ENCODE data around the gene GTF2H1. TPM values are rescaled to one million over a fixed set of nuclear protein-coding genes. Genes with fewer than 3 reads are reported as not detected.

GTF2H1 gene
- total RNA-seq, 1 donor from 2014 or later = 40.8 TPM

DNA sequence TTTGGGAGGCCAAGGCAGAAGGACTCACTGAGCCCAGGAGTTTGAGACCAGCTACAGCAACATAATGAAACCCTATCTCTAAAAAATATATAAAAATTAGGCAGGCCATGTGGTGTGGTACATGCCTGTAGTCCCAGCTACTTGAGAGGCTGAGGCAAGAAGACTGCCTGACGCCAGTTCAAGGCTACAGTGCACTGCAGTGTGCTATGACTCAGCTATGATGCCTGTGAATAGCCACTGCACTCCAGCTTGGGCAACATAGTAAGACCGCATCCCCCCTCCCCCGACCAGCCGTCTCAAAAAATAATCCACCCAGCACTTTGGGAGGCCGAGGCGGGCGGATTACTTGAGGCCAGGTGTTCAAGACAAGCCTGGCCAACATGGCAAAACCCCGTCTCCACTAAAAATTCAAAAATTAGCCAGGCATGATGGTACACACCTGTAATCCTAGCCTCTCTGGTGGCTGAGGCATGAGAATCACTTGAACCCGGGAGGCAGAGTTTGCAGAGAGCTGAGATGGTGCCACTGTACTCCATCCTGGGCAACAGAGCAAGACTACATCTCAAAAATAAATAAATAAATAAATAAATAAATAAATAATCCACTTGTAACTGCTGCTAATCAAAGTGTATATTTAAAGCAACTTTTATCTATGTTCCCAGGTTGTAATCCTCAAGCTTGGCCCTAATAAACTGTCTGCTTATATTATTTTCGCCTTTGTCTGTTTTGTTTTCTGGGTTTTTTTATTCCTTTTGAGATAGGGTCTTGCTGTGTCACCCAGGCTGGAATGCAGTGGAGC is 8.2 kb upstream of the GTF2H1 start:
- TF ChIP-seq, protein P1, sequence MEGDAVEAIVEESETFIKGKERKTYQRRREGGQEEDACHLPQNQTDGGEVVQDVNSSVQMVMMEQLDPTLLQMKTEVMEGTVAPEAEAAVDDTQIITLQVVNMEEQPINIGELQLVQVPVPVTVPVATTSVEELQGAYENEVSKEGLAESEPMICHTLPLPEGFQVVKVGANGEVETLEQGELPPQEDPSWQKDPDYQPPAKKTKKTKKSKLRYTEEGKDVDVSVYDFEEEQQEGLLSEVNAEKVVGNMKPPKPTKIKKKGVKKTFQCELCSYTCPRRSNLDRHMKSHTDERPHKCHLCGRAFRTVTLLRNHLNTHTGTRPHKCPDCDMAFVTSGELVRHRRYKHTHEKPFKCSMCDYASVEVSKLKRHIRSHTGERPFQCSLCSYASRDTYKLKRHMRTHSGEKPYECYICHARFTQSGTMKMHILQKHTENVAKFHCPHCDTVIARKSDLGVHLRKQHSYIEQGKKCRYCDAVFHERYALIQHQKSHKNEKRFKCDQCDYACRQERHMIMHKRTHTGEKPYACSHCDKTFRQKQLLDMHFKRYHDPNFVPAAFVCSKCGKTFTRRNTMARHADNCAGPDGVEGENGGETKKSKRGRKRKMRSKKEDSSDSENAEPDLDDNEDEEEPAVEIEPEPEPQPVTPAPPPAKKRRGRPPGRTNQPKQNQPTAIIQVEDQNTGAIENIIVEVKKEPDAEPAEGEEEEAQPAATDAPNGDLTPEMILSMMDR (IDR thresholded peaks at IDR 0.05) = no peak
- H3K4me3 ChIP-seq = no peak overlapping the region
- H3K27ac ChIP-seq = no peak overlapping the region
- H3K9me3 ChIP-seq = no peaks in the 10 kb centered on the region
- no peak for DNase-seq
- ATAC-seq = peak; percentile 58
- peaks cover 20% of the 10 kb centered on the region for H3K36me3 ChIP-seq
- H3K27me3 ChIP-seq = no peaks in the 10 kb centered on the region
- H3K4me1 ChIP-seq = peaks cover 26% of the 10 kb centered on the region
- intact Hi-C loops (cut with DNase I) = no loop called here

DNA sequence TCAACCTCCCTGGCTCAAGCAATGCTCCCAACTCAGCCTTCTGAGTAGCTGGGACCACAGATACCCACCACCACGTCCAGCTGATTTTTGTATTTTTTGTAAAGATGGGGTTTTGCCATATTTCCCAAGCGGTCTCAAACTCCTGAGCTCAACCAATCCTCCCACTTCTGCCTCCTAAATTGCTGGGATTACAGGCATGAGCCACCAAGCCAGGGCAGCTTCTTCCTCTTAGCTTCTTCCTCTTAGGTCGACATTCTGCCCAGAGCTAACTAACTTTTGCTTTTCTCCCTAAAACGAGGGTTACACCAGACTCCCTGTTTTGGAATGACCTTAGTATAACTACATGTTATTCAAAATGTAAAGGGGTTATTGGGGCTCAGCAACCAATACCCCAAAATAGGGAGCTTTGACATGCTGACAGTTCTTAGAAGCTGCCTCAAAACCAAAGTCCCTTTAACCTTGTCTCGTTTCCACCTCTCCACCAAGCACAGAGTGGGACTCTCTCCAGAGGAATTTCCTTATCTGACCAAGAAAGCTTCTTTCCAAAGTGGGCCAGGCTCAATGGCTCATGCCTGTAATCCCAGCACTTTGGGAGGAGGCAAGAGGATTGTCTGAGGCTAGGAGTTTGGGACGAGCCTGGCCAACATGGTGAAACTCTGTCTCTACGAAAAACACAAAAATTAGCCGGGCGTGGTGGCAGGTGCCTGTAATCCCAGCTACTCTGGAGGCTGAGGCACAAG is 7.4 kb upstream of the GTF2H1 start:
- Histone ChIP-seq H3K27me3 (no peaks in the 10 kb centered on the region), H3K36me3 (peaks cover 12% of the 10 kb centered on the region), H3K27ac (no peak overlapping the region), H3K4me3 (no peak overlapping the region), H3K4me1 (peaks cover 33% of the 10 kb centered on the region), H3K9me3 (no peaks in the 10 kb centered on the region)
- intact Hi-C loops (cut with DNase I) = no loop called here
- DNase-seq (no peak), ATAC-seq (peak; percentile 54)
- TF ChIP-seq, protein P1 (IDR thresholded peaks at IDR 0.05) = no peak

DNA sequence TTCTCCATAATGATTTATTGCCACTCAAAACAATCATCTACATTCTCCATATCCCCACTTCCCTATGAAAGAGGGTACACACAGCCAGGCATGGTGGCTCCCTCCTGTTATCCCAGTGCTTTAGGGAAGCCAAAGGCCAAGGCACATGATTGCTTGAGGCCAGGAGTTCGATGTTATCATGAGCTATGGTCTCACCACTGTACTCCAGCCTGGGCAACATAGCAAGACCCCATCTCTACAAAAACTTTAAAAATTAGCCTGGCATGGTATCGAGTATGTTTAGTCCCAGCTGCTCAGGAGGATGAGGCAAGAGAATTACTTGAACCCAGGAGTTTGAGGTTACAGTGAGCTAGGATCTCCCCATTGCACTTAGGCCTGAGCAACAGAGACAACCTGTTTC is 6.5 kb upstream of the GTF2H1 start:
- H3K4me3 ChIP-seq = no peak overlapping the region
- no peaks in the 10 kb centered on the region for H3K9me3 ChIP-seq
- no peaks in the 10 kb centered on the region for H3K27me3 ChIP-seq
- intact Hi-C loops (cut with DNase I) = no loop called here
- TF ChIP-seq, protein P1 (IDR thresholded peaks at IDR 0.05) = no peak
- ATAC-seq = no peak
- peaks cover 3% of the 10 kb centered on the region for H3K36me3 ChIP-seq
- H3K4me1 ChIP-seq = peaks cover 43% of the 10 kb centered on the region
- no peak for DNase-seq
- H3K27ac ChIP-seq = no peak overlapping the region

DNA sequence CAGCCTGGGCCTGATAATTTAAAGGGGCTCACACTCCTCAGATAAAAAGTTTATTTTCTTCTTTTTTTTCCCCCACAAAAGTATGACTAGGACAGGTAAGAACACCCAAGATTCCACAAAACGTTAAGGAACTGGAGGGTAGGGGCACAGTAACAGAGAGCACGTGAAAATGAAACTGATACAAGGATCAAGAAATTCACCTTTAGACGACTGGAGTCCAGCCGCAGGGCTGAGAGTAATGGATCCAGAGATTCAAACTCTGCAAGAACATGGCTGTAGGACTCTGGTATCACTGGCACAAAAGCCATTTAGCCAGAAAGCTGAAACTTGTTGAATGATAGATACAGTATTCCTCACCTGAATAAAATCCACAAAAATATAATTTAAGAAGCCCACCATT is 4.8 kb upstream of the GTF2H1 start:
- no peaks in the 10 kb centered on the region for H3K9me3 ChIP-seq
- no peaks in the 10 kb centered on the region for H3K36me3 ChIP-seq
- TF ChIP-seq, protein P1 (IDR thresholded peaks at IDR 0.05) = no peak
- H3K4me3 ChIP-seq = no peak overlapping the region
- intact Hi-C loops (cut with DNase I) = no loop called here
- no peak overlapping the region for H3K27ac ChIP-seq
- no peak for DNase-seq
- H3K27me3 ChIP-seq = no peaks in the 10 kb centered on the region
- no peak for ATAC-seq
- peaks cover 37% of the 10 kb centered on the region for H3K4me1 ChIP-seq

DNA sequence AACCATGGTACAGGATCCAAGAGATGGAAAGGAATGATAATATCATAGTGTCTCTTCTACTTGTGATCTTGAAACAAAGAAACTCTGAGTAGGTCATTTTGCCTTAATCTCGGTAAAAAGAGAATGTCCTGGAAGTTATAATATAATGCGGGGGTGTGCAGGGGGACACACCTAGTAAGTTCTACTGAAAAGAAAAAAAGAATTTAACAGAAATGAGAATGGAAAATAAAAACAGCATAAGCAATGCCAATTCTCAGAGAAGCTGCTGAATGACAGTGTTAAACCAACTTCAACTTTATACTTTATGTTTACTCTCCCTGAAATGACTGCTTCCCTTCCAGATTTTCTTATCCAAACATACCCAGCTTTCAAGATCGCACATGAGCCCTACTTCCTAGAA is 2.5 kb upstream of the GTF2H1 start:
- Histone ChIP-seq H3K27ac (no peak overlapping the region), H3K9me3 (no peaks in the 10 kb centered on the region), H3K4me3 (peak overlapping the region; percentile 90), H3K4me1 (peaks cover 39% of the 10 kb centered on the region), H3K36me3 (peaks cover 2% of the 10 kb centered on the region), H3K27me3 (no peaks in the 10 kb centered on the region)
- ATAC-seq (no peak), DNase-seq (no peak)
- intact Hi-C loops (cut with DNase I) = no loop called here
- TF ChIP-seq, protein P1 (IDR thresholded peaks at IDR 0.05) = no peak

Measured in upper lobe of right lung (tissue), 1 donor.